Endothelial cell of umbilical vein (primary cell): ENCODE results near the gene TNFAIP8L1. TPM values are rescaled to one million over a fixed set of nuclear protein-coding genes. Genes with fewer than 3 reads are reported as not detected.

ENCODE experiments used
- BruUV-seq: library from RNA; stranded (reverse); fragments of 400-500 nt; replicated peaks from 2 replicates; lab custom pipeline; 2021; lab: Mats Ljungman, UMichigan
- CTCF ChIA-PET: fragments of 300-600, 350-600 bp; sonication (Branson Sonifier 250); formaldehyde crosslinking; loops from one replicate; lab custom pipeline; 2021; ENCODE audit warnings: antibody characterized with exemption, inconsistent platforms; lab: Charles Lee
- POLR2A ChIA-PET: fragments of 300-600, 350-600 bp; sonication (Branson Sonifier 250); formaldehyde crosslinking; loops from one replicate; lab custom pipeline; 2021; ENCODE audit warnings: antibody characterized with exemption, inconsistent platforms; lab: Charles Lee
- DNase-seq: peaks from one replicate; pipeline ENCODE4 v3.0.0-alpha.2; 2011; ENCODE audit warnings: low read depth, low spot score
- FAIRE-seq: peaks from 2 replicates; lab custom pipeline; 2011; peaks lifted over from hg19 to GRCh38; lab: Jason Lieb, UNC
- H2AFZ ChIP-seq: 2 replicates; pipeline ENCODE4 v1.6.0; 2012; ENCODE audit warnings: low read depth, low read length, control low read depth, inconsistent platforms
- H3K27ac ChIP-seq: 2 replicates; pipeline ENCODE4 v1.5.1; 2011; ENCODE audit warnings: low read depth, mild to moderate bottlenecking, control low read depth, low read length, moderate library complexity; ENCODE audit not compliant: insufficient read depth
- H3K27me3 ChIP-seq, 2 experiments: 2 replicates each; pipeline versions ENCODE4 v1.6.0 to v1.6.1; 2011; ENCODE audit warnings: low read length in 2 of 2, mixed read lengths in 1 of 2; ENCODE audit not compliant: control insufficient read depth in 2 of 2, insufficient read depth in 2 of 2
- H3K36me3 ChIP-seq, 2 experiments: 2 replicates in 1 of 2; 3 replicates in 1 of 2; pipeline ENCODE4 v1.5.1; 2011; ENCODE audit warnings: low read length in 2 of 2, mild to moderate bottlenecking in 1 of 2, moderate library complexity in 1 of 2; ENCODE audit not compliant: control insufficient read depth in 2 of 2, insufficient read depth in 2 of 2; ENCODE audit errors: extremely low read depth in 1 of 2
- H3K4me1 ChIP-seq: 3 replicates; pipeline ENCODE4 v1.5.1; 2011; ENCODE audit warnings: mild to moderate bottlenecking, low read length; ENCODE audit not compliant: control insufficient read depth, insufficient read depth; ENCODE audit errors: extremely low read depth
- H3K4me2 ChIP-seq: 2 replicates; pipeline ENCODE4 v1.6.1; 2011; ENCODE audit warnings: low read length, control low read depth, mixed read lengths; ENCODE audit not compliant: insufficient read depth
- H3K4me3 ChIP-seq, 3 experiments: fragments of 200-600 bp in 1 of 3; sonication (generic), shearing (Covaris generic) in 1 of 3; replicated peaks in 1 of 3; 2 replicates each; pipeline ENCODE4 v1.5.1; 2011 to 2016; ENCODE audit warnings: control low read depth in 3 of 3, low read length in 3 of 3, mild to moderate bottlenecking in 2 of 3, inconsistent platforms in 1 of 3, low read depth in 1 of 3, moderate library complexity in 1 of 3; ENCODE audit not compliant: insufficient read depth in 1 of 3
- H3K79me2 ChIP-seq: 2 replicates; pipeline ENCODE4 v1.6.0; 2012; ENCODE audit warnings: low read length, inconsistent platforms; ENCODE audit not compliant: control insufficient read depth, insufficient read depth
- H3K9ac ChIP-seq: replicated peaks from 2 replicates; pipeline ENCODE3; 2011; ENCODE audit warnings: low read length, control low read depth; ENCODE audit not compliant: insufficient read depth; ENCODE audit errors: extremely low read depth
- H3K9me1 ChIP-seq: replicated peaks from 3 replicates; pipeline ENCODE4 v1.6.0; 2011; ENCODE audit warnings: mild to moderate bottlenecking, low read length; ENCODE audit not compliant: control insufficient read depth, insufficient read depth; ENCODE audit errors: extremely low read depth
- H3K9me3 ChIP-seq: replicated peaks from 2 replicates; pipeline ENCODE4 v1.5.1; 2012; ENCODE audit warnings: low read length, inconsistent platforms; ENCODE audit not compliant: control insufficient read depth, insufficient read depth
- H4K20me1 ChIP-seq: replicated peaks from 2 replicates; pipeline ENCODE3; 2011; ENCODE audit warnings: mild to moderate bottlenecking, low read length; ENCODE audit not compliant: control insufficient read depth, insufficient read depth; ENCODE audit errors: extremely low read depth
- EZH2 ChIP-seq: IDR thresholded peaks from 2 replicates; pipeline ENCODE4 v1.6.1; 2012; ENCODE audit warnings: borderline replicate concordance, low read depth, mild to moderate bottlenecking, moderate library complexity, low read length, inconsistent platforms; ENCODE audit not compliant: severe bottlenecking
- FOS ChIP-seq: IDR thresholded peaks from 2 replicates; pipeline ENCODE4 v1.6.1; 2011; ENCODE audit warnings: mild to moderate bottlenecking, low read length, moderate library complexity, borderline replicate concordance; ENCODE audit not compliant: insufficient read depth
- GATA2 ChIP-seq: IDR thresholded peaks from 2 replicates; pipeline ENCODE4 v1.7.0; 2011; ENCODE audit warnings: low read depth, mild to moderate bottlenecking, moderate library complexity, mixed read lengths, low read length; ENCODE audit not compliant: insufficient read length, insufficient read depth
- JUN ChIP-seq: IDR thresholded peaks from 2 replicates; pipeline ENCODE4 v1.6.1; 2011; ENCODE audit warnings: borderline replicate concordance, low read depth; ENCODE audit not compliant: insufficient read length, insufficient read depth
- MYC ChIP-seq: IDR thresholded peaks from one replicate; pipeline ENCODE4 v1.6.1; 2011; ENCODE audit warnings: mild to moderate bottlenecking, low read depth, low read length
- POLR2AphosphoS5 ChIP-seq: IDR thresholded peaks from 2 replicates; pipeline ENCODE4 v1.6.1; 2012; ENCODE audit warnings: low read depth, mild to moderate bottlenecking, control low read depth, low read length, moderate library complexity; ENCODE audit not compliant: insufficient read depth
- dilution Hi-C: fragments of 300-500 bp; cut with MboI; formaldehyde crosslinking; loops from one replicate; pipeline ENCODE4 v1.15.0; 2019; ENCODE audit warnings: low sequenced_read_pairs; ENCODE audit not compliant: extremely low pct_ligation_motif_present
- intact Hi-C: fragments of 100-400 bp; cut with micrococcal nuclease; formaldehyde crosslinking; loops from one replicate; pipeline ENCODE4 v1.10.0; 2022
- polyA plus RNA-seq, 4 experiments: library from polyadenylated mRNA; depleted of rRNA in 3 of 4; stranded (reverse) in 3 of 4; unstranded in 1 of 4; fragments of >200 nt; gene quantifications; 2 replicates each; pipeline versions ENCODE4 v1.2.1 to v1.2.3, GENCODE V29; 2011 to 2012; ENCODE audit warnings: missing spikeins in 1 of 4
- total RNA-seq: library from RNA; stranded (reverse); gene quantifications from 2 replicates; pipeline ENCODE4 v1.2.3, GENCODE V29; 2021
- TF ChIP-seq, protein P1 (sequence below): IDR thresholded peaks from 2 replicates; pipeline ENCODE4 v1.6.1; 2011; ENCODE audit not compliant: insufficient read depth, insufficient read length

Gene TNFAIP8L1
- total and polyA plus RNA-seq, 2 donors (not counting 3 experiments of a cell fraction or from before 2014, with no cell fraction given), result 40.0 to 56.1 TPM

DNA sequence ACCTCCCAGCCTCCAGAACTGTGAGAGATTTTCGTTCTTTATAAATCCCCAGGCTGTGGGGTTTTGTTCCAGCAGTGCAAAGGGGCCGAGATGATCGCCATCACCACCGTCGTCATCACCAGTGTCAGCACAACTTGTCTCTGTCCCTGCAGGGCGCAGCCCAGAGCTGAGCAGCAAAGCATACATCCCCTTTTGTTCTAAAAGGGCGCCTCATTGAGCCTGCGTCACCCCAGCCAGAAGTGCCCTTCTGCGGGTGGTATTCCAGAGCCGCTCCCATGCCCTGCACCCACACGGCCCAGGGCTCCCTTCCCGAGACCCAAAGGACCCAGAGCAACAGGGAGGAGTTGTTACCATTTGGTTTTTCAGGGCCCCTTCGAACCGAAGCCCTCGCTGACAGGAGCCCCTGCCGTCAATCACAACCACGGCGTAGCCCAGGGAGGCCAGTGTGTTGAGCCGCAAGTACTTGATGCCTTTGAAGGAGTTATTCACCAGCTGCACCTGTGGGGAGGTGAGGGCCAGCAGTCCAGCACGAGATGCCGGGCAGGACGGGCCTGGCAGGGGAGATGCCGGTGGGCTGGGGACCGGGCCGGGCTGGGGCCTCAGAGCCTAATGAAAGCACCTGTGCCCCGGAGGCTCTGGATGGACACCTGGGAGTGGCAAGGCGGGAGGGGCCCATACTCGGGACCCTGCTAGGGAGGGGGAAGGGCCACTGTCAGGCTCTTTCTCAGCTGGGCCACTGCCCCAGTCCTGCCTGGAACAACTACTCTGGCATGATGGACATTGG lies 45.2 kb downstream of the TNFAIP8L1 start:
- Histone ChIP-seq H3K4me3 (no peak overlapping the region), H4K20me1 (no peaks in the 10 kb centered on the region), H3K27me3 (no peaks in the 10 kb centered on the region), H3K4me1 (no peaks in the 10 kb centered on the region), H3K27ac (no peak overlapping the region), H3K4me2 (no peak overlapping the region), H2AFZ (no peak overlapping the region), H3K9ac (no peak overlapping the region), H3K9me1 (no peaks in the 10 kb centered on the region), H3K9me3 (no peaks in the 10 kb centered on the region), H3K79me2 (no peaks in the 10 kb centered on the region), H3K36me3 (peaks cover 9 to 36% of the 10 kb centered on the region in 2 experiments)
- DNase-seq (no peak), FAIRE-seq (no peak)
- no TSS peak for BruUV-seq
- ChIA-PET POLR2A (no interaction called here), CTCF (no interaction called here)
- TF ChIP-seq POLR2AphosphoS5 (no peak), MYC (no peak), JUN (no peak), GATA2 (no peak), FOS (no peak), EZH2 (no peak)
- TF ChIP-seq, protein P1, sequence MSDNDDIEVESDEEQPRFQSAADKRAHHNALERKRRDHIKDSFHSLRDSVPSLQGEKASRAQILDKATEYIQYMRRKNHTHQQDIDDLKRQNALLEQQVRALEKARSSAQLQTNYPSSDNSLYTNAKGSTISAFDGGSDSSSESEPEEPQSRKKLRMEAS, result no peak
- intact Hi-C loops, result no loop called here
- dilution Hi-C loops, result no loop called here
